Right cardiac atrium (tissue), 5 donors: ENCODE measurements around the gene NBAS. TPM values are rescaled to one million over a fixed set of nuclear protein-coding genes. Genes with fewer than 3 reads are reported as not detected.
"Not testable (repeated sequence)": the region's sequence is repeated elsewhere in the genome, so short reads cannot be mapped to it uniquely, and the experiment has no call there.

Source experiments
- ATAC-seq, 2 donors: fragments of 200-7000 bp; cut with Tn5 transposase; one replicate each; pipeline versions ENCODE4 v1.8.0 to v1.9.1; 2020; ENCODE audit warnings: moderate library complexity in 2 of 2, mild to moderate bottlenecking in 1 of 2
- DNase-seq, 3 donors: peaks; one replicate each; pipeline ENCODE4 v3.0.0-alpha.2; 2020
- H3K27ac ChIP-seq: one replicate; pipeline ENCODE4 v1.5.1; 2013; ENCODE audit warnings: mild to moderate bottlenecking, low read length, control low read depth, moderate library complexity
- H3K27me3 ChIP-seq: one replicate; pipeline ENCODE4 v1.6.1; 2013; ENCODE audit not compliant: control insufficient read depth, insufficient read depth
- H3K4me1 ChIP-seq: one replicate; pipeline ENCODE4 v1.6.1; 2013; ENCODE audit warnings: low read length; ENCODE audit not compliant: control insufficient read depth, insufficient read depth
- H3K4me3 ChIP-seq: one replicate; pipeline ENCODE4 v1.5.1; 2013; ENCODE audit warnings: low read length, control low read depth
- H3K9me3 ChIP-seq: one replicate; pipeline ENCODE4 v1.6.1; 2013; ENCODE audit warnings: low read length; ENCODE audit not compliant: control insufficient read depth
- WGBS: extraction: QIAGEN DNeasy Blood & Tissue Kit; methylation state at CpG from one replicate; pipeline ENCODE4 v1.1.7; 2013; 5-methylcytosine and 5-hydroxymethylcytosine counted together
- intact Hi-C, 4 donors: fragments of 100-400 bp; cut with DNase I; formaldehyde crosslinking; loops; one replicate each; pipeline versions ENCODE4 v1.11.0 to v1.14.0; 2022 to 2023
- polyA plus RNA-seq: library from polyadenylated mRNA; stranded (reverse); fragments of 200-250 nt; gene quantifications from one replicate; pipeline ENCODE4 v1.2.3, GENCODE V29; 2013
- total RNA-seq, 4 donors: library from RNA; stranded (reverse); fragmentation: NEBNext Ultra II Directional; extraction: Animal tissue kit (Norgen Biotek cat#: 25700); gene quantifications; one replicate each; pipeline ENCODE4 v1.2.1, GENCODE V29; 2021
- donor health status: healthy with polysubstance abuse.
- donor health status: DM: no; HTN: yes; CAD: no.
- donor health status: DM: no; HTN: no; CAD: no.
- donor health status: DM: no; HTN: yes; CAD: no; lungs with severe emphysema.
- donor health status: DM: yes; HTN: yes; CAD: no.

NBAS gene
- total and polyA plus RNA-seq, 5 donors = 22.4 to 59.4 (median 52.9) TPM

DNA sequence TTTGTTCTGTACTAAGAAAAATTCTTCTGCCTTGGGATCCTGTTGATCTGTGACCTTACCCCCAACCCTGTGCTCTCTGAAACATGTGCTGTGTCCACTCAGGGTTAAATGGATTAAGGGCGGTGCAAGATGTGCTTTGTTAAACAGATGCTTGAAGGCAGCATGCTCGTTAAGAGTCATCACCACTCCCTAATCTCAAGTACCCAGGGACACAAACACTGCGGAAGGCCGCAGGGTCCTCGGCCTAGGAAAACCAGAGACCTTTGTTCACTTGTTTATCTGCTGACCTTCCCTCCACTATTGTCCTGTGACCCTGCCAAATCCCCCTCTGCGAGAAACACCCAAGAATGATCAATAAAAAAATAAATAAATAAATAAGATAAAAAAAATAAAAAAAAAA lies 18.9 kb downstream of the NBAS start:
- DNase-seq, intact Hi-C loops, H3K4me3 ChIP-seq, H3K27me3 ChIP-seq, H3K4me1 ChIP-seq, H3K9me3 ChIP-seq, H3K27ac ChIP-seq, ATAC-seq: not testable (repeated sequence)
- 61% methylated on average over 4 of the region's 6 CpGs for WGBS

DNA sequence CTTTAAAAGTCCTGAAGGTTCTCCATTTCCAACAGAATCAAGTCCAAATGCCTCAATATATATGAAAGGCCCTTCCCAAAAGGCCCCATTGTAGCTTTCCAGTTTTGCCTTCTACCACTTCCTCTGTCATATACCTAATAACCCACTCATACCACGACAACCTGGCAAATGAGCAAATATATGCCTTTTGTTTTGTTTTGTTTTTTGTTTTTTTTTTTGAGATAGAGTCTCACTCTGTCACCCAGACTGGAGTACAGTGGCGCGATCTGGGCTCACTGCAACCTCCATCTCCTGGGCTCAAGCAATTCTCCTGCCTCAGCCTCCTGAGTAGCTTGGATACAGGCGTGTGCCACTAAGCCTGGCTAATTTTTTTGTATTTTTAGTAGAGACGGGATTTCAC lies 20.6 kb downstream of the NBAS start:
- H3K4me3 ChIP-seq, intact Hi-C loops, ATAC-seq, H3K4me1 ChIP-seq, DNase-seq, H3K27me3 ChIP-seq, H3K9me3 ChIP-seq, H3K27ac ChIP-seq: not testable (repeated sequence)
- WGBS = 86% methylated on average over 5 of the region's 5 CpGs

DNA sequence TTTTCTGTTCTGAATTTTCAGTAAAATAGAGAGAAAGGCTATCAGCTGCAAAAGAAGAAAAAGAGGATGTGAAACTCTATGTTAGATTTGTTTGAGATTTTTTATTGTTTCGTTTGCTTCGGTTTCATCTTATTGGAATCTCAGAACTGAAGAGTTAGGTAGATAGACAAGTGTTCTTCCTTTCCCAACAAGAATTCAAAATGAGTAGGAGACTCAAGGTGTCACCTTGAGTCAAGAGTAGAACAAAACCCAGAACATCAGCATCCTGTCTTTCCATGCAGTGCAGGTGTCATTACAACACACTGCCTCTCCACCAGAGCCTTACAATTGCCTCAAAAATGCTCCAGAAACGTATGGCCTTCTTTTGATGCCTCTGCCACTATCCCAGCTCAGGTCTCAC lies 21.1 kb downstream of the NBAS start:
- no peak overlapping the region for H3K4me3 ChIP-seq
- no peaks in the 10 kb centered on the region for H3K9me3 ChIP-seq
- H3K4me1 ChIP-seq = no peaks in the 10 kb centered on the region
- 91% methylated on average over 3 of the region's 3 CpGs for WGBS
- no peak overlapping the region for H3K27ac ChIP-seq
- ATAC-seq = no peak
- no peaks in the 10 kb centered on the region for H3K27me3 ChIP-seq
- no peak for DNase-seq
- intact Hi-C loops = no loop called here

DNA sequence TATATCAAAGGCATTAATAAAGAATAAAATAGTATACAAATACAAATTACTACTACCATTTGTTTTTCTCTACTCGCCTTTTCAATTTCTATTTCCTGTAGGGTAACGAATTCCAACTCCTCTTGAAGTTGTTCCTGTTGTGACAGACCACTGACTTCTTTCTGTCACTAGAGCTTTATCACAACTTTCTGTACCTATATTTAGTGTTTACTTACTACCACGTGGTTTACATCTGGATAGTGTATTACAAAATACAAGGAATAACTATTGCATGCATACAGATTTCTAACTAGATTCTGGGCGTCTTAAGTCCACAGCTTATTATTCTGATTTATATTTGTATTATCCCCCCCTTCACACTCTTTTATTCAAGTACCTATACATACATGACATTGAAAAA lies 22.3 kb downstream of the NBAS start:
- 66% methylated on average over 4 of the region's 4 CpGs for WGBS
- Histone ChIP-seq H3K4me3 (no peak overlapping the region), H3K9me3 (no peaks in the 10 kb centered on the region), H3K4me1 (no peaks in the 10 kb centered on the region), H3K27ac (no peak overlapping the region), H3K27me3 (no peaks in the 10 kb centered on the region)
- DNase-seq (no peak), ATAC-seq (no peak)
- intact Hi-C loops = no loop called here

DNA sequence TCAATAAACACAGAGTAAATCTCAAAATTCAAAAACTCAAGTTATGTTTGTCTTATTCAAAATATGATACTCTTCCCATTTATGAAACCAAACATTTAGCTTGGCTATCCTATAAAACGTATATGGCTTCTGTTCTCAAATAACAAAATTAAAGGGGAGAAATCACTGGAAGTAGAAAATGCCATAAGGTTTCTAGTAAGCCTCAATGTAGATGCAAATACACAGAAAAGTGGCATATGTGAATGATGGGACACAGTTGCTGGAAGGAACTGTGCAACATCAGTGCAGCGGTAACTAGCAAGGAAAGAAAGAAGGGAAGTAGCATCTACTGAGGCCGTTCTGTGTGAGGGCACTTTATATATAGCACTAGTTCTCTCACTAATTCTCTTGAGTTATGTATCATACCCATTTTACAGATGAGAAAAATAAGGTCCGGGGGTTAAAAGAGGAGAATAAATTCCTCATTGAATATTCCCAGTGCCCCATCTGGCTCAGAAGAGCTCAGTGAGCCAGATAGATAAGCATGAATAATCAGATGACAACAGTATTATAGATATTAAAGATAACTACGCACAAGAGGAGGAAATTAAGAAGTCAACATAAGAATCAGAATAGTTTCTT lies 27.2 kb downstream of the NBAS start:
- 95% methylated on average over 5 of the region's 5 CpGs for WGBS
- no peaks in the 10 kb centered on the region for H3K4me1 ChIP-seq
- H3K9me3 ChIP-seq = no peaks in the 10 kb centered on the region
- H3K27me3 ChIP-seq = no peaks in the 10 kb centered on the region
- ATAC-seq (no peak), DNase-seq (no peak)
- H3K4me3 ChIP-seq = no peak overlapping the region
- intact Hi-C loops = no loop called here
- H3K27ac ChIP-seq = no peak overlapping the region

DNA sequence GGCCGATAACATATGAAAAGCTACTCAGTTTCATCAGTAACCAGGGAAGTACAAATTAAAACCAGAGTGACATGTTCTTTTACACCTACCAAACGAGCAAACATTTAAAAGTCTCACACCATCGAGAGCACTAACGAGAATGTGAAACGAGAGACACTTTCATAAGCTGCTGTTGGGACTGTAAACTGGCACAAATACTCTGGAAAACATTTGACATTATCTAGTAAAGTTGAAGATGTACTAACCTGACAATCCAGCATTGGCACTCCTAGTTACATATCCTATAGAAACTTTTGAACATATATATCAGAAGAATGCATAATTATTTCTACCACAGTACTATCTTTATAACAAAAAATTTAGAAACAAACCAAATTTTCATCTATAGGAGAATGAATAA lies 28.1 kb downstream of the NBAS start:
- DNase-seq (no peak), ATAC-seq (no peak)
- no peak overlapping the region for H3K27ac ChIP-seq
- no peaks in the 10 kb centered on the region for H3K27me3 ChIP-seq
- intact Hi-C loops = no loop called here
- no peaks in the 10 kb centered on the region for H3K9me3 ChIP-seq
- 93% methylated on average over 5 of the region's 5 CpGs for WGBS
- no peak overlapping the region for H3K4me3 ChIP-seq
- H3K4me1 ChIP-seq = no peaks in the 10 kb centered on the region

DNA sequence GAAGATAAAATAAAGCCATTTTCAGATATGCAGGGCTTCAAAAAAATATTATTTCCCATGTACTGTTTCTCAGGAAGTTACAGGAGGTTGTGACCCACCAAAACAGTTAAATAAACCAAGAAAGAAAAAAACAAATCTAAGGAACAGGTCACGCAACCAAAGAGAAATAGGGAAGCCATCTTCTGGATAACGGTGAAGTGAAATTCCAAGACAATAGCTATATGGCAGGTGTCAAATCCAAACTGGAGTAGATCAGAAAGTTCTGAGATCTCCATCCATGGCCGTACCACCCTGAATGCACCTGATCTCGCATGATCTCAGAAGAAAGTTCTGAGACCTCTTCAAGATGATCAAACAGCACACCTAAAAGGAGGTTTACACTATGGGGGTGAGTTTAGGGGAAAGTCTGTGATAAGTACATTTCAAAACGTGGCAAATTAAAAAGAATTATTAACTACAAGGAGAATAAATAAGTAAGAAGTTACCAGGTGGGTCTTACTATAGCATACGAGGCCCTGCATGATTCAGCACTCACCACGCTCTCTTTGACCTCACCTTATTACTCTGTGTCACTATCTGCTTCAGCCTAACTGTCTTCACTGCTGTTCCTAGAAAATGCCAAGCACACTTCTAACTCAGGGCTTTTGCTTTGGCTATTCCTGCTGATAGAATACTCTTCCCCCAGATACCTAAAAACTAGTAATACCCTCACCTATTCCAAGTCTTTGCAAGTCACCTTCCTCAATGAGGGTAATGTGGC lies 29.9 kb downstream of the NBAS start:
- no peak for DNase-seq
- 96% methylated on average over 7 of the region's 7 CpGs for WGBS
- Histone ChIP-seq H3K27me3 (no peaks in the 10 kb centered on the region), H3K4me1 (no peaks in the 10 kb centered on the region), H3K4me3 (no peak overlapping the region), H3K27ac (no peak overlapping the region), H3K9me3 (no peaks in the 10 kb centered on the region)
- no peak for ATAC-seq
- intact Hi-C loops = no loop called here

DNA sequence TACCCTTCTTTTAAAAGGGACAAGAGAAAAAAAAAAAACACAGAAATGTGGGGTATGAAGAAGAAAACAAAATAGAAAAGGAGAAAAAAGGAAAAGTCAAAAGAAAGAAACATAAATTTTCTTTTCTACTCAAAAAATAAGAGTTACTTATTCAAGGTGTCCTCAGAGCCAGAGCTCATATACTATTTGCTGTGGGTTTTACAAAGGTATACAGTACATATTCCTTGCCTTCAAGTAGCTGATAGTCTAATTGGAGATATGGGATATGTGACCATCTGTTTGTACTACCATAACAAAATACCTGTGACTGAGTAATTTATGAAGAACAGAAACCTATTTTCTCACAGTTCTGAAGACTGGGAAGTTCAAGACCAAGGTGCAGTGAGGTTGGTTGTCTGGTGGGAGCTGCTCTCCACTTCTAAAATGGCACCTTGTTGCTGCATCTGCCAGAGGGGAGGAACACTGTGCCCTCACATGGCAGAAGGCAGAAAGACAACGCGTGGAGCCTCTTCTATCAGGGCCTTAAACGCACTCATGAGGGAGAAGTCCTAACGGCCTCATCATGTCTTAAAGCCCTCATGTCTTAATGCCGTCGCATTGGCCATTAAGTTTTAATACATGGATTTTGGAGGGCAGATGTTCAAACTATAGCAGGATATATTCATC lies 33.9 kb downstream of the NBAS start:
- Histone ChIP-seq H3K9me3 (no peaks in the 10 kb centered on the region), H3K4me3 (no peak overlapping the region), H3K27ac (no peak overlapping the region), H3K4me1 (no peaks in the 10 kb centered on the region), H3K27me3 (no peaks in the 10 kb centered on the region)
- WGBS = 91% methylated on average over 6 of the region's 6 CpGs
- intact Hi-C loops = no loop called here
- DNase-seq (no peak), ATAC-seq (no peak)

DNA sequence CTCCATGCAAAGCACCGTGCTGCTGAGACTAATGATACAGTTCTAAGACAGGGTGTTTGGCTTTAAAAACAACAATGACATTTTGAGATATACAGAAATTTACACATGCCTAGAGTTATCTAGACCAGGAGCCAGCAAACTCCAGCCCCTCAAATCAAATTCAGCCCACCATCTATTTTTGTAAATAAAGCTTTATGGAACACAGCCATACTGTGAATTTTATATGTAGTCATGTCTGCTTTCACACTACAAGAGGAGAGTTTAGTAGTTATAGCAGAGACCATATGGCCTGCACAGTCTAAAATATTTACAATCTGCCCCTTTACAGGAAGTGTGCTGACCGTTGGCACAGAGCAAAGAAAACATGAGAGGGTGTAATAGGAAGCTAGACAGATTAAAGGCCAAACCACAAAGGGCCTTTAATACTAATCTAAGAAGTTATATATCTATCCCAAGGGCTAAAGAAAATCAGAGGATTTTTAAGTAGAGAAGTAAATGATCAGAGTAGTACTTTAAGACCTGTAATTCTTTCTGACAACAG lies 39.4 kb downstream of the NBAS start:
- intact Hi-C loops = no loop called here
- WGBS = 69% methylated on average over 2 of the region's 2 CpGs
- DNase-seq (no peak), ATAC-seq (no peak)
- no peaks in the 10 kb centered on the region for H3K4me1 ChIP-seq
- no peaks in the 10 kb centered on the region for H3K9me3 ChIP-seq
- no peaks in the 10 kb centered on the region for H3K27me3 ChIP-seq
- H3K27ac ChIP-seq = no peak overlapping the region
- H3K4me3 ChIP-seq = no peak overlapping the region

DNA sequence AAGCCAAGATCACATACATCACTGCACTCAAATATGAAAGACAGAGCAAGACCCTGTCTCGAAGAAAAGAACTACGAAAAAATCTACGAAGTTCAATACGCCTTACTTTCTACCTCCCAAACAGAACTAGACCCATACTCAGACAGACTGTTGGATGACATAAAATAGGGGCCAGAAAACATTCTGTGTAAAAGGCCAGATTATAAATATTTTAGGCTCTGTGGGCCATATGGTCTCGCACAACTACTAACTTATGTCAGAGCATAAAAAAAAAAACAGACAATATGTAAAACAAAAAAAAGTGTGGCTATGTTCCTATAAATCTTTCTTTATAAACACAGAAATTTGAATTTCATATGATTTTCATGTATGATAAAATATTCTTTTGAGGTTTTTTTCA lies 40.8 kb downstream of the NBAS start:
- H3K27me3 ChIP-seq = no peaks in the 10 kb centered on the region
- DNase-seq (no peak), ATAC-seq (no peak)
- no peak overlapping the region for H3K4me3 ChIP-seq
- WGBS = over 99% methylated on average over 5 of the region's 5 CpGs
- intact Hi-C loops = no loop called here
- H3K4me1 ChIP-seq = no peaks in the 10 kb centered on the region
- no peak overlapping the region for H3K27ac ChIP-seq
- no peaks in the 10 kb centered on the region for H3K9me3 ChIP-seq

DNA sequence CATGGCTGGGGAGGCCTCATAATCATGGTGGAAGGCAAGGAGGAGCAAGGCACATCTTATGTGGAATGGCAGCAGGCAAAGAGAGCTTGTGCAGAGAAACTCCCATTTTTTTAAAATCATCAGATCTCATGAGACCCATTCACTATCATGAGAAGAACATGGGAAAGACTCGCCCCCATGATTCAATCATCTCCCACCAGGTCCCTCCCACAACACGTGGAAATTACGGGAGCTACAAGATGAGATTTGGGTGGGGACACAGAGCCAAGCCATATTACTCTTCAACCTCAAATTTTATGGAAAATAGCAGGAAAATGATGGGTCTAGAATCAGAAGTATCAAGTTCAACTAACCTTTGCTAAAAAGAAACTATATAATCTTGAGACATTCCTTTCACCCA lies 42.4 kb downstream of the NBAS start:
- H3K27me3 ChIP-seq, H3K4me1 ChIP-seq, ATAC-seq, intact Hi-C loops, H3K4me3 ChIP-seq, H3K9me3 ChIP-seq, DNase-seq, H3K27ac ChIP-seq: not testable (repeated sequence)
- WGBS = 95% methylated on average over 3 of the region's 3 CpGs
